ENCODE data around the gene ERCC8. TPM values are rescaled to one million over a fixed set of nuclear protein-coding genes. Genes with fewer than 3 reads are reported as not detected.
"Not testable (repeated sequence)": the region's sequence is repeated elsewhere in the genome, so short reads cannot be mapped to it uniquely, and the experiment has no call there.

ERCC8 gene
- total and polyA plus RNA-seq, 2 of the 13 experiments (the other 11 are each of a cell fraction or from before 2014, with no cell fraction given) = 24.4 to 35.2 TPM

- Histone ChIP-seq H3K27ac (ENCODE audit: extremely low read length, insufficient read depth, low read length) (no peak overlapping the region), H3K27me3 (ENCODE audit: control insufficient read depth in 1 of 2, insufficient read depth in 2 of 2, low read length in 2 of 2) (no peaks in the 10 kb centered on the region), H3K4me2 (ENCODE audit: low read depth, low read length) (no peak overlapping the region), H4K20me1 (ENCODE audit: insufficient read depth, low read length) (0 out of 2 replicates have a peak, but pooled peaks cover 2% of the 10 kb centered on the region), H3K4me3 (replicated peaks in 1 of 3; ENCODE audit: insufficient read depth in 1 of 3, low read depth in 2 of 3, low read length in 3 of 3) (no peak overlapping the region), H3K9me3 (ENCODE audit: low read length) (peaks cover 11% of the 10 kb centered on the region), H3K79me2 (ENCODE audit: insufficient read depth, low read length) (no peaks in the 10 kb centered on the region), H2AFZ (ENCODE audit: low read length) (no peak overlapping the region), H3K4me1 (ENCODE audit: insufficient read depth, low read length) (no peaks in the 10 kb centered on the region), H3K36me3 (replicated peaks in 1 of 2; ENCODE audit: control insufficient read depth in 1 of 2, insufficient read depth in 2 of 2, low read length in 2 of 2) (peaks cover 0 to 9% of the 10 kb centered on the region in 2 experiments; a peak in 2 of 5 replicates), H3K9ac (ENCODE audit: insufficient read depth, low read depth, low read length) (no peak overlapping the region)
- ChIA-PET POLR2A (no interaction called here), CTCF (ENCODE audit: low intra/inter-chr PET ratio, low total read pairs) (no interaction called here)
- 96% methylated on average over 4 of the region's 4 CpGs for WGBS (ENCODE audit: low lambda C conversion rate)
- in situ Hi-C loops (cut with HindIII; ENCODE audit: extremely low pct_ligation_motif_present, low pct_unique_long_range_greater_than_20kb) = no loop called here
- no TSS peak for BruUV-seq (replicated peaks)
- intact Hi-C loops (cut with micrococcal nuclease; ENCODE audit: unreplicated experiment) = no loop called here
- ATAC-seq = no peak
- FAIRE-seq = no peak
- TF ChIP-seq ZNF430 (CRISPR knock-in tag; IDR thresholded peaks at IDR 0.05) (no peak), THAP11 (CRISPR knock-in tag; IDR thresholded peaks at IDR 0.05) (no peak), ZNF576 (CRISPR knock-in tag; IDR thresholded peaks at IDR 0.05) (no peak), GPN1 (CRISPR knock-in tag; IDR thresholded peaks at IDR 0.05; ENCODE audit: borderline replicate concordance) (no peak), DMAP1 (CRISPR knock-in tag; IDR thresholded peaks at IDR 0.05) (no peak)
- no peak for DNase-seq (ENCODE audit: low spot score)
These were observed 44.9 kb upstream of the ERCC8 start for GRCh38 chr5:60989790-60990189.

DNA sequence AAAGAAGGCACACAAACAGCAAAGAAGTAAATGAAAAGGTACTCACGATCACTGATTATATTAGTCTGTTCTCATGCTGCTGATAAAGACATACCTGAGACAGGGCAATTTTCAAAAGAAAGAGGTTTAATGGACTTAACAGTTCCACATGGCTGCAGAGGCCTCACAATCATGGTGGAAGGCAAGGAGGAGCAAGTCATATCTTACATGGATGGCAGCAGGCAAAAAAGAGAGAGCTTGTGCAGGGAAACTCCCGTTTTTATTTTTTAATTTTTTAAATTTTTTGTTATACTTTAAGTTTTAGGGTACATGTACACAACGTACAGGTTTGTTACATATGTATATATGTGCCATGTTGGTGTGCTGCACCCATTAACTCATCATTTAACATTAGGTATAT, 37.3 kb upstream of the ERCC8 start:
- peaks cover 12% of the 10 kb centered on the region; the same call in 1 of the 2 replicates for H3K4me1 ChIP-seq (ENCODE audit: insufficient read depth, low read length)
- H3K9ac ChIP-seq (ENCODE audit: insufficient read depth, low read depth, low read length); H3K9me3 ChIP-seq (ENCODE audit: low read length); POLR2A ChIA-PET; BruUV-seq (replicated peaks); H3K36me3 ChIP-seq (replicated peaks in 1 of 2; ENCODE audit: control insufficient read depth in 1 of 2, insufficient read depth in 2 of 2, low read length in 2 of 2); CTCF ChIA-PET (ENCODE audit: low intra/inter-chr PET ratio, low total read pairs); H3K27me3 ChIP-seq (ENCODE audit: control insufficient read depth in 1 of 2, insufficient read depth in 2 of 2, low read length in 2 of 2); H2AFZ ChIP-seq (ENCODE audit: low read length); H3K79me2 ChIP-seq (ENCODE audit: insufficient read depth, low read length); DNase-seq (ENCODE audit: low spot score); FAIRE-seq; H4K20me1 ChIP-seq (ENCODE audit: insufficient read depth, low read length); intact Hi-C loops (cut with micrococcal nuclease; ENCODE audit: unreplicated experiment); in situ Hi-C loops (cut with HindIII; ENCODE audit: extremely low pct_ligation_motif_present, low pct_unique_long_range_greater_than_20kb); H3K4me3 ChIP-seq (replicated peaks in 1 of 3; ENCODE audit: insufficient read depth in 1 of 3, low read depth in 2 of 3, low read length in 3 of 3); H3K4me2 ChIP-seq (ENCODE audit: low read depth, low read length); ATAC-seq; H3K27ac ChIP-seq (ENCODE audit: extremely low read length, insufficient read depth, low read length): not testable (repeated sequence)
- 81% methylated on average over 3 of the region's 3 CpGs for WGBS (ENCODE audit: low lambda C conversion rate)
